HG03108 (cell line): ENCODE data around the gene STAB2.

Experiments used
- ATAC-seq: cut with Tn5 transposase; IDR thresholded peaks from one replicate; pipeline ENCODE4 v1.9.1; 2021; ENCODE audit warnings: moderate library complexity; ENCODE audit not compliant: unreplicated experiment

The STAB2 gene

DNA sequence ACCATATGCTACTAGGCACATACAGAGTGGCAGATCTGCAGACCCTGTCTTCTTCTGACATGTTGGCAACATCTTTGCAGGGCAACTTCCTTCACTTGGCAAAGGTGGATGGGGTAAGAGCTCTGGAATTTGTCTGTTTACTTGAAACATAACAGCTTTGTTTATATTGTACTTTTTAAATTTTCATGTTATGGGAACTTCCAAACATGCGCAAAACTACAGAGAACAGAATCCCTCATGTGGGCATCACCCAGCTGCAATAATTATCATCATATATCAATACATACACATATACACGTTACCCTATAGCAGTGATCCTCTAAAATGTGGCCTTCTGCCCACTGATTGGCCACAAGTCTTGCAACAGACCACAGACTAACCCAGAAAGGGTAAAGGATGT lies 103.4 kb downstream of the STAB2 start:
- ATAC-seq = no peak

DNA sequence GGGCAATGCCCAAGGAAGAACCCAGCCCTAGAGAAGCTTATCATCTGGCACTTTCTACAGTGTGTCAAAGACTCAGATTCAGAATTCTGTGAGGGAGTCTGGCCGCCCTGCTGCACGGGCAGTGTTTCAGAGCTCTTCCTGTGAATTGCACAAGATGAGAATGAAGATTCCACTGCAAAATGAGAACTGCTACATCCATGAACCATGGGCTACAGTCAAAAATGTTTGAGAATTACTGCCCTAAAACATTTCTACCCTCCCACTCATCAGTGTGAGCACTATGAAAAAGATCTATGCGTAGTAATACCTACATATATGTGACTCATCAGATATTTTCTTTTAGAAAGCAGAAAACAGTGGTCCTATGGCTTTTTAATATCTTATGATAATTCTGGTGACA lies 104.0 kb downstream of the STAB2 start:
- ATAC-seq = no peak

DNA sequence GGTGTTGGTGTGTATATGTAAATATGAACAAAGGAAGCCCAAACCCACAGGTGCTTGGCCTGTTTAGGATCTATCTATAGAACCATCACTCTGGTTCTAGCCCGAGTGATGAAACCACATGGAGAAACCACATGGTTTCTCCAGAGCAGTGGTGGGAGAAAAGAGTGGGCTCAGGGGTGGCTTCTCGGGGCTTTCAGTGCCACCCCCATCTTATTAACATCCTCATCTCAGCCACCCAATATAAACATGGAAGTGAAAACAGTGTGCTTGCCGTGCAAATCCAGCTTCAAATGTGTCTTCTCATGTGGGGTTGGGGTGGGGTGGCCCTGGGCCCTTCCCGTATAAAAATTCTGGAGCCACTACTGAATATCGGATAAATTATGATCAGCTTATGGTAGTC lies 109.0 kb downstream of the STAB2 start:
- ATAC-seq = no peak

DNA sequence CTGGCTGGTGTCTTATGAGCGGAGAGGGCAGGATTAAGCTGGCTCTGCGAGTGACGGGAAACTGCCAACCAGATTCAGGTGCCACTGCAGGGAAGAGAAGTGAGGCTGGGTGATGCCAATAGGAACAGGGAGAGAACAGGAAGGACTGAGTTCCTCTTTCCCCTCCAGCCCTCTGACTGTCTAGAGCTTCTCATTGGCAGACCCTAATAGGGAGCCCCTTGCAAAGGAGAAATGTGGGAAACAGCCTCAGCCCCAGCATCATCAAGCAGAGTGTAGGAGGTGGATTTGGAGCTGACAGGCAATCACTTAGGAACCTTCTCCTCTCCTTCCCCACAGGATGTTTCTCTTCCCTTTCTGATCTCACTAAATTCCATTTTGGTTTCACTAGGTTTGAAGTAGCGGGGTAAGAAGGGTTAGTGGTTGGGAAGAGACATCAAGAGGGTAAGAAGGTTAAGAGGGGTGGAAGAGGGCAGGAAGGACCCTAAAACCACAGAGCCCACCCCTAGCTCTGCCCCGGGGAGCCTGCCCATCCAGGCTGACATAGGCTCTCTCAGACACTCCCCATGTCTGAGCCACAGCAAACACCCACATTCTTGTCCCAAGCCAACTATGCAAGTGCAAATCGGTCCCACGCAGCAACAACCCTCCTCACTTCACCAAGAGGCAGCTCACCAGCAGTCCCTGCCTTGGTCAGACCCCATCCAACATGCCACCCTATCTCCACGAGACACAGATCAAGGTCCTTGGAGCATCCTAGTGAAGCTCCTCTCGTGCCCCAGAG lies 111.1 kb downstream of the STAB2 start:
- no peak for ATAC-seq

DNA sequence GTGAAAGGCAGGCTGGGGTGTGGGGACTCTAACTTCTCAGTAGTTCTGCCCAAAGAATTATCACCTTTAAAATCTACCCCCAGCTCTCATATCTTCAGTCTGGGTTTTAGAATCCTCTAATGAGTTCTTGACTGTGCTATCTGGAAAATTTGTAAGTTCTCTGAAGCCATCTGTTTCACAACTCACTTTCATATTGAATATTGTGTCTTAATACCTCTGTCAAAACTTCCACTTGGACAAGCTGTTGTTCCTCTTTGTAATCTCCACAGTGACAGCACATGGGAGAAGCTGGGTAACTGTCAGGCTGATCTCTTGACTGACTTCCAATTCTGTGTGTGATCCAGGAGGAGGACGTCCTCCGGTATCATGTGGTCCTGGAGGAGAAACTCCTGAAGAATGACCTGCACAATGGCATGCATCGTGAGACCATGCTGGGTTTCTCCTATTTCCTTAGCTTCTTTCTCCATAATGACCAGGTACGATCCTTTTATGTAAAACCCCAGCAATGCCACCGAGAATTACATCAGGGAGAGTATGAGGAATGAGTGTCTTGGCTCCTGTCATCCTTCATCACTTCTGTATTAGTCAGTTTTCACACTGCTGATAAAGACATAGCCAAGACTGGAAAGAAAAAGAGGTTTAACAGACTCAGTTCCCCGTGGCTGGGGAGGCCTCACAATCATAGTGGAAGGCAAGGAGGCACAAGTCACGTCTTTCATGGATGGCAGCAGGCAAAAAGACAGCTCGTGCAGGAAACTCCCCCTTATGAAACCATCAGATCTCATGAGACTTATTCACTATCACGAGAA lies 111.9 kb downstream of the STAB2 start:
- no peak for ATAC-seq

DNA sequence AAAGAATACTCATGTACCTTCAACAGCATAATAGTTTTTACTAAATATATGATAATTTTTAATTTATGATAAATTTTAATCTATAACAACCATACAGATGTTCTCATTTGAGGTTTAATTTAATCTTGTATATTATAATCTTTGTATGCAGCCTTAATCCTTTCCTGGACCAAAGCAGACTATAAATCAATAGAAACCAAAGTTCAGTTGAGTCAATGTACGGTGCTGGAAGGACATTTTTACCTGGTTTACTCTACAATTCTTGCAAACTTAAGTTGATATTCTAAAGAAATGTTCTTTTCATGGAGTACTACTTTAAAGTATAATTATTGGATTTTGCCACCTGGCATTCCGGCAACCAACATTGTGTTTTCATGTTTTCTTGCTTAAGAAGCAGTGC lies 118.0 kb downstream of the STAB2 start:
- no peak for ATAC-seq

DNA sequence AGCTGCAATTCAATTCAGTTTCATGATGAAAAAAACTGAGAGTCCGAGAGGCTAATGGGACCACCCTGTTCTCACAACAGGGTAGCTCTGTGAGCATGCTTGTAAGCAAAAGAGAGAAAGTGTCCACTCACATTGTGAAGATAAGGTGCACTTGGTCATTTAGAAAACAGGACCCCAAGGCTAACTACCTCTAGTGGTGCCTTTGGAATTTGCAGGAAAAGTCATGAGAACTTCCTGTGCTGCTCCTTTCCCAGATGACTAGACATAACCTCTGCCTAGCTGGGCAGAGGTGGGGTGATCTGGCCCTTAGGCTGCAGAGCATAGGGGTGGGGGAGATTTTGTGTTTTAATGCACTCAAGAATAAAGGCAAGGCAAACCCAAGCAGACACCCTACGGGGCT lies 118.9 kb downstream of the STAB2 start:
- no peak for ATAC-seq

DNA sequence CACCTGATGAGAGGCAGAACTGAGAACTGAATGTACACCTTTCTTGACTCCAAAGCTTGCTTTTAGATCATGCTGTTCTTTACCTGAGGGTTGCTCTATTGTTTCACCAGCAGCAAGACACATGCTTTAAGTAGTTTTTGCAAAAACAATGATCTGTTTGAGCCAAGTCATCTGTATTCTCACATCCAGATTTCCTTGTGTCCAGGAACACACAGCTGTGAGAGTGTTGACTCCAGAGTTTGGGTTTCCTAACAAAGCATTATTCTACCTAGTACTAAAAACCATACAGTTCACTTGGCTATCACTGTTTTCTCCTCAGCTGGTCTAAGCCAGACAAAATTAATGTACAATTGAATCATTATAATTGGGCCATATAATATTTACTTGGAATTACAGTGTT lies 120.4 kb downstream of the STAB2 start:
- ATAC-seq = no peak

DNA sequence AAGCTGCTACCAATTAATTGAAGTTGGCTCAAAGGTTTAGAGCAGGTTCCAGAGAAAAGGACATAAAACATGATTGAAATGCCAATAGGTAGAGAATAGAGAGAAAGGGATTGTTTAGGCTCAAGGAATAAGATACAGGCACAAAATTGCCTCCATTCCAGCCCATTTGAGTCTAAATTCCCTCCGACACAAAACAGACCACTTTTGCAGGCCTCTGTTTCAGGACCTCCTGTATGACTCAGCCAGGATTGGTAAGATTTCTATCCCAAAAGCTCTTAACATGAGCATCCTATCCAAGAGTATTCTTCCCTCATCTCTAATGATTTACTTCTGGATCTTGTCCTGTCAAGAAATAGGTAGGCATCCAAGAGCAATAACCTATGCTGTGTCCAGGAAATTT lies 123.5 kb downstream of the STAB2 start:
- ATAC-seq = no peak

DNA sequence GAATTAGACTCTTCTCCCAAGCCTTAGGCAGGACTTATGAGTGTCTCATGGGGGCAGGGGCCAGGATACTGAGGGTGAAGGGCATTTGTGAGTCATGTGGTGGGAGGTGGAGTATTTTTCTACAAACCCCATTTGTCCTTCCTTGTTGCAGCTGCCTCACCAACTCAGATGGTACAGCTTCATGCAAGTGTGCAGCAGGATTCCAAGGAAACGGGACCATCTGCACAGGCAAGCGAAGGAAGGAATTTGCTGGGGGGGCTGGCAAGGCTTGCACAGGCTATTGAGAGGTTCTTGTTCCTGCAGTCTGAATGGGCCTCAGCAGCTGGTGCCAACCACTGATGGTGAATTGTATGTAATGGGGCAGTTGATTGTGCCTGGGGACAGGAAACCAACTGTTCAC lies 125.1 kb downstream of the STAB2 start:
- ATAC-seq = no peak

DNA sequence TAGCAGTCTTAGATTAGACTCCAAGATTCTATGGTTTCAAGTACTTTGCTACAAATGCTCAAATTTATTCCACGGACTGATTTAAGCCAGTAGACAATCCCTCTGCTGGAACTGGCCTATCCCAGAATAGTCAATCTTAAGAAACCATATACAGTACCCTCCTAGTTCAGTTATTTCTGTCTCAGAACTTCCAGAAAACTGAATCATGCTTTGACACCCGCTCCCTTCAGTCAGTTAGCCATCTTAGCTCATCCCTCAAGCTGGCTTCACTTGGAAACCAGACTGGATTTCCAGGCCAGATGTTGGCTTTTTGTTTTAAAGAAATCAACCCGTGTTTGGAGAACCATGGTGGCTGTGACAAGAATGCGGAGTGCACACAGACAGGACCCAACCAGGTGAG lies 128.4 kb downstream of the STAB2 start:
- ATAC-seq = no peak

DNA sequence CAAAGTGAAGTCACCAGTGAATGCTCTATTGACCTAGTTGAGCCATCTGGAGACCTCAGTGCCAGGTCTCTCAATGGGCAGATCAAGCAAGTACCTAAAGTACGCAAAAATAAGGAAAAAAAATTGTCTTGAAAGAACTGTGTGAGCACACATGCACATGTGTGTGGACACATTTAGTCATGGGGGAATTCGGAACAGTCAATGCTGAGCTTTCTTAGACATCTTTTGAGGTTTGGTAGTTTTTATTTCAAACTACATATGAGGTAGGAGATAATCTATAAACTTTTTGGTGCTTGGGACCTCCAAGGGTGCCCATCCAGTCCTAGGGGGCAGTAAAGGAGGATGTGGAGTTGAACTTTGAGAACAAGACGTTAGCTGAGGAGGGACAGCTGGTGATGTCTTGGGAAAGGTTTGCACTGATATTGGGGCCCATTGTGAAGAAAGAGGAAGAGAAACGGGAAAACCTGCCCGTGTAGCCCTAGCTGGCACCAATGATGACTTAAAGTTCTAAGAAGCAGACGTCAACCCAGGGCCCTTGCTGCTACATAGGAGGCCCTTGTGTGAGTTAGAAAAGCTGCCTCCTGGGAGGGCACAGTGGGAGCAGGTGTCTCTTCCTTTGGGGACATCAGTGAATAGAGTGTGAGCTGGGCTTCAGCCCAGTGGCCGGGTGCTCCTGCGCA lies 129.6 kb downstream of the STAB2 start:
- ATAC-seq = no peak

DNA sequence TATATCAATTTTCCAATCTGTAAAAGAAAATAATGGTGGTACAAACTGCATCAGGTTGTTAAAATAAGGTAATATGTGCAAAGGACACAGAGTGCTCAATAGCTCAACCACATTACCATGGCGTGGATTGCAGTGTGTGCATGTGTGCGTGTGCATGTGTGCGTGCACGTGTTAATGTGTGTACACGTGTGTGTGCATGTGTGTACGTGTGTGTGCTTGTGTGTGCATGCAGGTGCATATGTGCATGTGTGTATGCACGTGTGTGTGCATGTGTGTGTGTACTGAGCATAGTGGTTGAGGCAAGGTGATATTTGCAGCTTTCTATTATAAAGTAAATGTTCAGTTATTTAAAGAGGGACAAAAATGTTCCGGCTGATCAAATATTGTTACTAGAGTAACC lies 138.3 kb downstream of the STAB2 start:
- ATAC-seq = no peak

DNA sequence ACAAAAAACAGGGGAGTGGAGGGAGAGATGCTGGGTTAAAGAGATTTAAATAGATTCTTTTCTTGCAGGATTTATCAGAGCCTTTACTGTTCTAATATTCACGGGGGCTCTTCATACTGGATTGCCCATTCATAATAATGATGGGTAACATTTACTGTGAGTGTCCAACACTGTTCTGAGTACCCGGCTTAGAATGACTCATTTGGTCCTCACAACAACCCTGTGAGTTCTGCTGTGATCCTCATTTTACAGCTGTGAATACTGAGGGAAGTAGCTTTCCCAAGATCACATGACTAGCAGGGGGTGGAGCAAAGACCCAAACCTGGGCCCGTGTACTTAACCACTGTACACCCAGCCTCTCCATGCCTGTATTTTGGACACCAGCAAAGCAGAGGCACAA lies 140.6 kb downstream of the STAB2 start:
- no peak for ATAC-seq

DNA sequence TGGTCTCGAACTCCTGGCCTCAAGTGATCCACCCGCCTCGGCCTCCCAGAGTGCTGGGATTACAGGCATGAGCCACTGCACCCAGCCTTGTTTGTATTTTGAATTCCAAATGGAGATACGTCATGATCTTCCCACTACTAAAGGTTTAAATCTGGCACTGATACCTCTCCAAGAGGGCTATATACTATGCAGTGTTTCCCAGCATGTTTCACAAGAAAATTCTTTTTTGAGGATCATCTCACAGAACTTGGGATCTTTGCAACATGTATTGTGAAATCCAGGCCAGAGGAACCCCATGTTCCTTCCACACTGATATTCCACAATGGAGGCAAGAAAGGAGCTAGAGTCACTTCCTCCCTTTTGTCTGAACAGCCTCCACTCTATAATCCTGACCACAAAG lies 141.2 kb downstream of the STAB2 start:
- ATAC-seq = no peak

DNA sequence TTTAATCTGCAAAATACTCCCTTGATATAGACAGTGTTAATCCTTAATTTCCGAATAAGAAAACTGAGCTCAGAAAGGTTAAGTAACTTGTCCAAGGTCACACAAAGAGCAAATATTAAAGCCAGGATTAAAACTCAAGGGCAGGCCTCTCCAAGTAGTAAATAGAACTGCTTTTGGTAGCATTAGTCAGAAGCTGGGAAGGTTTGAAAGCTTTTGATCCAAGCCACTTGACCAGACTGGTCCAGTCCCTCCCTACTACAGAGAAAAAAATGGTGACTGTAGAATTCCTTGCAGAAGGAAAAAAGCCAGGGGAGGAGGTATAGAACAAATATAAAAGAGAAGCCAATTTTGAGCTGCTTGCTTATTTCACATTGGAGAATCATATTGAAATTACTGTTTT lies 142.4 kb downstream of the STAB2 start:
- ATAC-seq = no peak

DNA sequence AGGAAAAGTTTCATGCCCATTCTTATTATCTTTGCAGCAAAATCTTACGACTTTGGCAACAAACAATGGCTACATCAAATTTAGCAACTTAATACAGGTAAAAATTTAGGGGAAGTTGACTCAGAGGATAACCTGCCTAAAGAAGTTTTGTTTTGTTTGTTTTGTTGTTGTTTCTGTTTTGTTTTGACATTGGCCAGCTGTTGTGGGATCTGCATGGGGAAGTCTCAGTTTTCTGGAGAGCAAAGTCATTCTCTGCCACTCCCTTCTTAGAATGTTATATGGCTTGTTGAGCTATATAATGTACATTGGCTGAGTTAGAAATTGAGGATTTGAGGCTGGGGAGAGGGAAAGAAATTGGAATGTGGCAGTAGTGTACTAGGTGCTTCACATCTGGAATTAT lies 144.5 kb downstream of the STAB2 start:
- ATAC-seq = no peak

DNA sequence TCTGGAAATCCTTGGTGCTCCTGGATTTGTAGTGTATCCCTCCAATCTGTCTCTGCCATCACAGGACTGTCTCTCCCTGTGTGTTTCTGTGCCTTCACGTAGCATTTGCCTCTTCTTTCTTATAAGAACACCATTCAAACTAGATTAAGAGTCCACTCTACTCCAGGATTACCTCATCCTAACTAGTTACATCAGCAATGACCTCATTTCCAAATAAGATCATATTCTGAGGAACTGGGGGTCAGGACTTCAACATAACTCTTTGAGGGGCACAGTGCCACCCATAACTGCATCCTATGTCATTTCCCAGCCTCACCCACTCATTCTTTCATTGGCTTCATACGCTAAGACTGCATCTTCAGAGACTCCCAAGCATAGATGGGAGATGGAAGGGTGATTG lies 147.8 kb downstream of the STAB2 start:
- no peak for ATAC-seq

DNA sequence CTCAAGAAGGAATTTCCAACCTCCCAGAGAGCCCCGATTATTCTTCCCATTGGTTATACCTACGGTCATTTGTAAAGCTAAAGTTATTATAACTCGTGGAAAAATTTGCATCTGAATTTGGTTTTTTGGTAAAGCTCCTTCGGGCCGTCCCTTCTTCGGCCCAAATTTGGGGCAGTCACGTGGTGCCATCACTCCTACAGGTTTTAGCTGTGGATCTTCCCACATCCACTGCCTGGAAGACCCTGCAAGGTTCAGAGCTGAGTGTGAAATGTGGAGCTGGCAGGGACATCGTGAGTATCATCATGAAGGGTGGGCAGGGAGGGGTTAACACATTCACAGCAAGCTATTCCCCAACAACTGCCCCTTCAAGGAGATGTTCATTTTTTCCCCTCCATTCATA lies 148.2 kb downstream of the STAB2 start:
- no peak for ATAC-seq

DNA sequence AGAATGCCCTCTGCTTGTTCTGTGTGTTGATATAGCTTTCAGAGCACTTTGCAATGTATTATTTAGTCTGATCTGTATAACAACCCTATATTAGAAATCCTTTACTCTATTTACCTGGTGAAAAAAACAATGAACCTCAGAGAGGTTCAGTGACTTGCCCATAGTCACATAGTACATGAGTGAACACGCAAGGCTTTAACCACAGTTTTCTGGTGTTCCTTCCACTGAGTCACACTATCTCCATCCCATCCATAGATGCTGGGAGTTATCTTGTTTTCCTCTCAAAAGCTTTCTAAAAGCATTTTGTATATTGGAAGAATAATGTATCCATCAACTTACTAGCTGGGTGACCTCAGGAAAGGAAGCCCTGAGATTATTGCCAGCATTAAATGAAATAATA lies 149.5 kb downstream of the STAB2 start:
- no peak for ATAC-seq

DNA sequence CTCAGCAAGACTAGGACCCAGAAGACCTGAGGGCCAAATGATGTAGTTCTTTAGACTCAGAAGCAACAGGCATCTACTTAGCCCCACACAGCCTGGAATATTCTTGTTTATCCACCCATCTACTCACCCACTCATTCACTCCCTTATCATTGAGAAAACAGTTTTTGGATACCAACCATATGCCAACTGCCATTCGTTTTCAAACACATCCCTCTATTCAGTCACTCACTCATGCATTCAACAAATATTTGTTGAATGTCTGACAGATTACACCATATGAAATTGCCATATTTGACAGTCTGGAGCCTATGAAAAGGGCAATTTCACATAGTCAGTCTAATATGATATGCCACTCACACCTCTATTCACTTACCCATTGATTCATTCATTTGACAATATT lies 150.8 kb downstream of the STAB2 start:
- no peak for ATAC-seq

DNA sequence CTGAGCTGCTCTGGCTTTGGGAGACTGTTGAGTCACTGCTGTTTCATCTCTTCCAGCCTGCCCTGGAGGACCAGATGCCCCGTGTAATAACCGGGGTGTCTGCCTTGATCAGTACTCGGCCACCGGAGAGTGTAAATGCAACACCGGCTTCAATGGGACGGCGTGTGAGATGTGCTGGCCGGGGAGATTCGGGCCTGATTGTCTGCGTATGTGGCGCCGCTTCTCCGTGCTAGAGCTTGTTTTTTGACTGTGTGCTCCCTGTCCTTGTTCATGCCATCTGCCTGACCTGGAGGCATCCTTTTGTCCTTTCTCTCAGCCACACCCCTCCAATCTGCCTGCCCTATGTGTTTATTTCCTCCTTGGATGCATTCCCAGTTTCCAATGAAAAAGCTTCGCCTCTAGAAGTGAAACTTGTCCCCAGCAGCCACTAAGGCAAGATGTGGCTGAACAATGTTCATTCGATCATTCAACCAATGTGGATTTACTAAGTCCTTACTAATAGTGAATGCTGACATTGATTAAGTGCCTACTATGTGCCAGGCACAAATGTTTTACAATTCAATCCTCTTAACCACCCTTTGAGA lies 155.4 kb downstream of the STAB2 start:
- ATAC-seq = no peak
